WTC11 (cell line): ENCODE results near the gene SMARCA5. TPM values are rescaled to one million over a fixed set of nuclear protein-coding genes. Genes with fewer than 3 reads are reported as not detected.

Experiments used
- ATAC-seq: fragments of 200-7000 bp; cut with Tn5 transposase; 2 replicates; pipeline ENCODE4 v1.10.0; 2021; ENCODE audit warnings: mild to moderate bottlenecking, moderate library complexity
- CTCF ChIA-PET: fragments of 300-600 bp; sonication (Branson Sonifier 250); formaldehyde crosslinking; loops from one replicate; lab custom pipeline; 2021; ENCODE audit warnings: antibody characterized with exemption; lab: Charles Lee
- POLR2A ChIA-PET: fragments of 350-600 bp; sonication (Branson Sonifier 250); formaldehyde crosslinking; loops from one replicate; lab custom pipeline; 2021; ENCODE audit warnings: antibody characterized with exemption; lab: Charles Lee
- DNase-seq: peaks from one replicate; pipeline ENCODE4 v3.0.0; 2021; ENCODE audit warnings: low spot score
- H3K27ac Mint-ChIP-seq: 2 replicates; pipeline ENCODE4 v1.8.0; 2021; ENCODE audit warnings: mixed read lengths
- H3K27me3 Mint-ChIP-seq: 2 replicates; pipeline ENCODE4 v1.8.0; 2021; ENCODE audit warnings: low read depth, mild to moderate bottlenecking, moderate library complexity, mixed read lengths
- H3K36me3 Mint-ChIP-seq: 2 replicates; pipeline ENCODE4 v1.8.0; 2021; ENCODE audit warnings: mixed read lengths
- H3K4me1 Mint-ChIP-seq: 2 replicates; pipeline ENCODE4 v1.8.0; 2022; ENCODE audit warnings: mixed read lengths
- H3K4me3 Mint-ChIP-seq: 2 replicates; pipeline ENCODE4 v1.8.0; 2021; ENCODE audit warnings: mild to moderate bottlenecking, moderate library complexity, mixed read lengths
- H3K9me3 Mint-ChIP-seq: 2 replicates; pipeline ENCODE4 v1.8.0; 2021; ENCODE audit warnings: mixed read lengths
- ATF1 ChIP-seq: sonication (generic); formaldehyde crosslinking; IDR thresholded peaks from 2 replicates; pipeline ENCODE4 v1.8.1; 2023; ENCODE audit warnings: mild to moderate bottlenecking, moderate library complexity, missing genetic modification reagents
- ESRRA ChIP-seq: sonication (generic); formaldehyde crosslinking; IDR thresholded peaks from 2 replicates; pipeline ENCODE4 v1.8.1; 2022; ENCODE audit warnings: mild to moderate bottlenecking, missing genetic modification reagents, borderline replicate concordance
- GABPB1 ChIP-seq: sonication (generic); formaldehyde crosslinking; IDR thresholded peaks from 2 replicates; pipeline ENCODE4 v1.8.1; 2023; ENCODE audit warnings: mild to moderate bottlenecking, missing genetic modification reagents
- PRRX2 ChIP-seq: fragments of 250-450 bp; sonication (Bioruptor Pico); IDR thresholded peaks from 2 replicates; pipeline ENCODE4 v1.8.0; 2021; ENCODE audit warnings: mild to moderate bottlenecking
- TEAD4 ChIP-seq: sonication (generic); formaldehyde crosslinking; IDR thresholded peaks from 2 replicates; pipeline ENCODE4 v1.8.0; 2022; ENCODE audit warnings: mild to moderate bottlenecking, missing genetic modification reagents
- ZBTB21 ChIP-seq: sonication (generic); formaldehyde crosslinking; IDR thresholded peaks from 2 replicates; pipeline ENCODE4 v1.8.1; 2023; ENCODE audit warnings: mild to moderate bottlenecking, missing genetic modification reagents, borderline replicate concordance
- ZNF138 ChIP-seq: sonication (generic); formaldehyde crosslinking; conservative IDR thresholded peaks from 2 replicates; pipeline ENCODE4 v1.8.1; 2022; ENCODE audit warnings: mild to moderate bottlenecking, moderate library complexity, missing genetic modification reagents
- total RNA-seq: library from RNA; stranded (reverse); gene quantifications from 3 replicates; pipeline ENCODE4 v1.2.3, GENCODE V29; 2021
- TF ChIP-seq, protein P1 (sequence below): sonication (generic); formaldehyde crosslinking; IDR thresholded peaks from 2 replicates; pipeline ENCODE4 v1.8.1; 2022; ENCODE audit warnings: low read depth, missing genetic modification reagents, borderline replicate concordance
- TF ChIP-seq, protein P2 (sequence below): sonication (generic); formaldehyde crosslinking; IDR thresholded peaks from 2 replicates; pipeline ENCODE4 v1.8.1; 2022; ENCODE audit warnings: mild to moderate bottlenecking, moderate library complexity, missing genetic modification reagents
- TF ChIP-seq, protein P3 (sequence below): sonication (generic); formaldehyde crosslinking; IDR thresholded peaks from 2 replicates; pipeline ENCODE4 v1.8.0; 2023; ENCODE audit warnings: missing genetic modification reagents, mild to moderate bottlenecking, borderline replicate concordance
- TF ChIP-seq, protein P4 (sequence below): sonication (generic); formaldehyde crosslinking; IDR thresholded peaks from 2 replicates; pipeline ENCODE4 v1.8.0; 2022; ENCODE audit warnings: mild to moderate bottlenecking, missing genetic modification reagents
- TF ChIP-seq, protein P5 (sequence below): fragments of 250-450 bp; sonication (Bioruptor Pico); IDR thresholded peaks from 2 replicates; pipeline ENCODE4 v1.9.0; 2021; ENCODE audit warnings: mild to moderate bottlenecking, borderline replicate concordance
- TF ChIP-seq, protein P6 (sequence below): fragments of 250-450 bp; sonication (Bioruptor Pico); IDR thresholded peaks from 2 replicates; pipeline ENCODE4 v1.9.0; 2021; ENCODE audit warnings: mild to moderate bottlenecking

The SMARCA5 gene
- total RNA-seq, 1 experiment from 2014 or later: 98.8 TPM

DNA sequence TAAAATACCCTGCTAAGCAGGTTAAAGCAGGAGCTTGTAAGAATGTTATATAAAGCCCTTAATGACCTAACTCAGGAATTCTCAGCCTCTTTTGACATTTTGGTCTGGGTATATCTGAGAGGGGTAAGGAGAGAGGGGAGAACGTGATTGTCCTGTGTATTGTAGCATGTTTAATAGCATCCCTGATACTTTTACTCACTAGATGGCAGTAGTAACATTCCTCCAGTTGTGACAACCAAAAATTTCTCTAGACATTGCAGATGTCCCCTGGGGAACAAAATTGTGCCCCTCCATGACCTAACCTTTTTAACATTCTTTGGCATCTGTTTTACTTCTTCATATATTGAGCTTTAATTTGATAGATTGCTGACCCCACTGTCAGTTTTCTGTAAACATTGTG, 17.9 kb downstream of the SMARCA5 start:
- H3K27me3 Mint-ChIP-seq: no peaks in the 10 kb centered on the region
- H3K4me1 Mint-ChIP-seq: no peaks in the 10 kb centered on the region
- H3K27ac Mint-ChIP-seq: no peak overlapping the region
- no peak for DNase-seq
- no peaks in the 10 kb centered on the region for H3K9me3 Mint-ChIP-seq
- TF ChIP-seq, protein P1, sequence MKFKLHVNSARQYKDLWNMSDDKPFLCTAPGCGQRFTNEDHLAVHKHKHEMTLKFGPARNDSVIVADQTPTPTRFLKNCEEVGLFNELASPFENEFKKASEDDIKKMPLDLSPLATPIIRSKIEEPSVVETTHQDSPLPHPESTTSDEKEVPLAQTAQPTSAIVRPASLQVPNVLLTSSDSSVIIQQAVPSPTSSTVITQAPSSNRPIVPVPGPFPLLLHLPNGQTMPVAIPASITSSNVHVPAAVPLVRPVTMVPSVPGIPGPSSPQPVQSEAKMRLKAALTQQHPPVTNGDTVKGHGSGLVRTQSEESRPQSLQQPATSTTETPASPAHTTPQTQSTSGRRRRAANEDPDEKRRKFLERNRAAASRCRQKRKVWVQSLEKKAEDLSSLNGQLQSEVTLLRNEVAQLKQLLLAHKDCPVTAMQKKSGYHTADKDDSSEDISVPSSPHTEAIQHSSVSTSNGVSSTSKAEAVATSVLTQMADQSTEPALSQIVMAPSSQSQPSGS: no peak
- TF ChIP-seq, protein P2, sequence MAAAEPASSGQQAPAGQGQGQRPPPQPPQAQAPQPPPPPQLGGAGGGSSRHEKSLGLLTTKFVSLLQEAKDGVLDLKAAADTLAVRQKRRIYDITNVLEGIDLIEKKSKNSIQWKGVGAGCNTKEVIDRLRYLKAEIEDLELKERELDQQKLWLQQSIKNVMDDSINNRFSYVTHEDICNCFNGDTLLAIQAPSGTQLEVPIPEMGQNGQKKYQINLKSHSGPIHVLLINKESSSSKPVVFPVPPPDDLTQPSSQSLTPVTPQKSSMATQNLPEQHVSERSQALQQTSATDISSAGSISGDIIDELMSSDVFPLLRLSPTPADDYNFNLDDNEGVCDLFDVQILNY (CRISPR knock-in tag): no peak
- peak; percentile 51; the same call in 1 of the 2 replicates for ATAC-seq
- no peak overlapping the region for H3K4me3 Mint-ChIP-seq
- POLR2A ChIA-PET: interaction anchor here (0.8 to 1.0 kb wide), 2 partner anchors 17 to 24 kb away, joined by 3 to 4 read pairs; partner anchors contain the start of gene SMARCA5
- peaks cover 83% of the 10 kb centered on the region for H3K36me3 Mint-ChIP-seq
- CTCF ChIA-PET: interaction anchor here (0.7 to 1.9 kb wide), 3 partner anchors 28 to 276 kb away, joined by 4 to 7 read pairs (median 7); no protein-coding TSS in a partner anchor

DNA sequence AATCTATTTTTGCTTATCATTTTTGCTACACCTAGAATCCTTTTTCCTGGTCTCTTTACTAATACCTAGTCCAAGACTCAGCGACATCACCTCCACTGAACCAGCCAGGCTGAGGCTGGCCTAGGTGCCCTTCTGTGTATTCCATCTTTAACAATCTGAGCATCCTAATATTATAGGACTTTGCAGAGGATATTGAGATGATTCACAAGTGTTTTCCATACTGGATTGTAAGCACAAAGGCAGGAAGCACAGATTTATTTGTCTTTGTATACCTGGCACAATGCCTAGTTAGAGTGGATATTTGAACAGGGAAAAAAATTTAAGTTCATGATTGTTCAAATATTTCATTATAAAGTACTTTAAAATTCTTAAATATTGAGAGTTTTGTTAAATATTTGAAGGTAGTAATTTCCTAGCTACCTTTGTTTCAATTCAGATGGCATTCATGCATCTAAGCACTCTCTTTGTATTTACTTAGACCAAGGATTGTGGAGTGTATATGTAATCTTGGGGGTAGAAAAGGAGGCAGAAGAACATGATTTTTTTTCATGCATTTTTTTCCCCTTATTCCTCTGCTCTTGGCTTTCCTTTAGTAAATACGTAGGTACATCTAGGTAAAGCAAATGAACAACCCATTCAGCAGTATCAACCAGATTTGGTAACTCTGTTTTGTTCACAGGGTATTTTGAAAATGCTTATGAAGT, 18.4 kb downstream of the SMARCA5 start:
- H3K36me3 Mint-ChIP-seq: peaks cover 83% of the 10 kb centered on the region
- no peak for ATAC-seq
- no peaks in the 10 kb centered on the region for H3K4me1 Mint-ChIP-seq
- ChIA-PET POLR2A (interaction anchor here (0.8 kb wide), 1 partner anchor 23 kb away, joined by 3 read pairs; no protein-coding TSS in a partner anchor), CTCF (interaction anchor here (1.9 kb wide), 1 partner anchor 27 kb away, joined by 7 read pairs; no protein-coding TSS in a partner anchor)
- H3K27ac Mint-ChIP-seq: no peak overlapping the region
- TF ChIP-seq, protein P3, sequence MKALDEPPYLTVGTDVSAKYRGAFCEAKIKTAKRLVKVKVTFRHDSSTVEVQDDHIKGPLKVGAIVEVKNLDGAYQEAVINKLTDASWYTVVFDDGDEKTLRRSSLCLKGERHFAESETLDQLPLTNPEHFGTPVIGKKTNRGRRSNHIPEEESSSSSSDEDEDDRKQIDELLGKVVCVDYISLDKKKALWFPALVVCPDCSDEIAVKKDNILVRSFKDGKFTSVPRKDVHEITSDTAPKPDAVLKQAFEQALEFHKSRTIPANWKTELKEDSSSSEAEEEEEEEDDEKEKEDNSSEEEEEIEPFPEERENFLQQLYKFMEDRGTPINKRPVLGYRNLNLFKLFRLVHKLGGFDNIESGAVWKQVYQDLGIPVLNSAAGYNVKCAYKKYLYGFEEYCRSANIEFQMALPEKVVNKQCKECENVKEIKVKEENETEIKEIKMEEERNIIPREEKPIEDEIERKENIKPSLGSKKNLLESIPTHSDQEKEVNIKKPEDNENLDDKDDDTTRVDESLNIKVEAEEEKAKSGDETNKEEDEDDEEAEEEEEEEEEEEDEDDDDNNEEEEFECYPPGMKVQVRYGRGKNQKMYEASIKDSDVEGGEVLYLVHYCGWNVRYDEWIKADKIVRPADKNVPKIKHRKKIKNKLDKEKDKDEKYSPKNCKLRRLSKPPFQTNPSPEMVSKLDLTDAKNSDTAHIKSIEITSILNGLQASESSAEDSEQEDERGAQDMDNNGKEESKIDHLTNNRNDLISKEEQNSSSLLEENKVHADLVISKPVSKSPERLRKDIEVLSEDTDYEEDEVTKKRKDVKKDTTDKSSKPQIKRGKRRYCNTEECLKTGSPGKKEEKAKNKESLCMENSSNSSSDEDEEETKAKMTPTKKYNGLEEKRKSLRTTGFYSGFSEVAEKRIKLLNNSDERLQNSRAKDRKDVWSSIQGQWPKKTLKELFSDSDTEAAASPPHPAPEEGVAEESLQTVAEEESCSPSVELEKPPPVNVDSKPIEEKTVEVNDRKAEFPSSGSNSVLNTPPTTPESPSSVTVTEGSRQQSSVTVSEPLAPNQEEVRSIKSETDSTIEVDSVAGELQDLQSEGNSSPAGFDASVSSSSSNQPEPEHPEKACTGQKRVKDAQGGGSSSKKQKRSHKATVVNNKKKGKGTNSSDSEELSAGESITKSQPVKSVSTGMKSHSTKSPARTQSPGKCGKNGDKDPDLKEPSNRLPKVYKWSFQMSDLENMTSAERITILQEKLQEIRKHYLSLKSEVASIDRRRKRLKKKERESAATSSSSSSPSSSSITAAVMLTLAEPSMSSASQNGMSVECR (CRISPR knock-in tag): no peak
- TF ChIP-seq ZBTB21 (CRISPR knock-in tag) (no peak), GABPB1 (CRISPR knock-in tag) (no peak), ESRRA (CRISPR knock-in tag) (no peak), ATF1 (no peak), ZNF138 (CRISPR knock-in tag) (no peak), PRRX2 (CRISPR knock-in tag) (no peak), TEAD4 (CRISPR knock-in tag) (no peak)
- TF ChIP-seq, protein P4, sequence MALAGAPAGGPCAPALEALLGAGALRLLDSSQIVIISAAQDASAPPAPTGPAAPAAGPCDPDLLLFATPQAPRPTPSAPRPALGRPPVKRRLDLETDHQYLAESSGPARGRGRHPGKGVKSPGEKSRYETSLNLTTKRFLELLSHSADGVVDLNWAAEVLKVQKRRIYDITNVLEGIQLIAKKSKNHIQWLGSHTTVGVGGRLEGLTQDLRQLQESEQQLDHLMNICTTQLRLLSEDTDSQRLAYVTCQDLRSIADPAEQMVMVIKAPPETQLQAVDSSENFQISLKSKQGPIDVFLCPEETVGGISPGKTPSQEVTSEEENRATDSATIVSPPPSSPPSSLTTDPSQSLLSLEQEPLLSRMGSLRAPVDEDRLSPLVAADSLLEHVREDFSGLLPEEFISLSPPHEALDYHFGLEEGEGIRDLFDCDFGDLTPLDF: no peak
- TF ChIP-seq, protein P5, sequence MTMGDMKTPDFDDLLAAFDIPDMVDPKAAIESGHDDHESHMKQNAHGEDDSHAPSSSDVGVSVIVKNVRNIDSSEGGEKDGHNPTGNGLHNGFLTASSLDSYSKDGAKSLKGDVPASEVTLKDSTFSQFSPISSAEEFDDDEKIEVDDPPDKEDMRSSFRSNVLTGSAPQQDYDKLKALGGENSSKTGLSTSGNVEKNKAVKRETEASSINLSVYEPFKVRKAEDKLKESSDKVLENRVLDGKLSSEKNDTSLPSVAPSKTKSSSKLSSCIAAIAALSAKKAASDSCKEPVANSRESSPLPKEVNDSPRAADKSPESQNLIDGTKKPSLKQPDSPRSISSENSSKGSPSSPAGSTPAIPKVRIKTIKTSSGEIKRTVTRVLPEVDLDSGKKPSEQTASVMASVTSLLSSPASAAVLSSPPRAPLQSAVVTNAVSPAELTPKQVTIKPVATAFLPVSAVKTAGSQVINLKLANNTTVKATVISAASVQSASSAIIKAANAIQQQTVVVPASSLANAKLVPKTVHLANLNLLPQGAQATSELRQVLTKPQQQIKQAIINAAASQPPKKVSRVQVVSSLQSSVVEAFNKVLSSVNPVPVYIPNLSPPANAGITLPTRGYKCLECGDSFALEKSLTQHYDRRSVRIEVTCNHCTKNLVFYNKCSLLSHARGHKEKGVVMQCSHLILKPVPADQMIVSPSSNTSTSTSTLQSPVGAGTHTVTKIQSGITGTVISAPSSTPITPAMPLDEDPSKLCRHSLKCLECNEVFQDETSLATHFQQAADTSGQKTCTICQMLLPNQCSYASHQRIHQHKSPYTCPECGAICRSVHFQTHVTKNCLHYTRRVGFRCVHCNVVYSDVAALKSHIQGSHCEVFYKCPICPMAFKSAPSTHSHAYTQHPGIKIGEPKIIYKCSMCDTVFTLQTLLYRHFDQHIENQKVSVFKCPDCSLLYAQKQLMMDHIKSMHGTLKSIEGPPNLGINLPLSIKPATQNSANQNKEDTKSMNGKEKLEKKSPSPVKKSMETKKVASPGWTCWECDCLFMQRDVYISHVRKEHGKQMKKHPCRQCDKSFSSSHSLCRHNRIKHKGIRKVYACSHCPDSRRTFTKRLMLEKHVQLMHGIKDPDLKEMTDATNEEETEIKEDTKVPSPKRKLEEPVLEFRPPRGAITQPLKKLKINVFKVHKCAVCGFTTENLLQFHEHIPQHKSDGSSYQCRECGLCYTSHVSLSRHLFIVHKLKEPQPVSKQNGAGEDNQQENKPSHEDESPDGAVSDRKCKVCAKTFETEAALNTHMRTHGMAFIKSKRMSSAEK (CRISPR knock-in tag): no peak
- TF ChIP-seq, protein P6, sequence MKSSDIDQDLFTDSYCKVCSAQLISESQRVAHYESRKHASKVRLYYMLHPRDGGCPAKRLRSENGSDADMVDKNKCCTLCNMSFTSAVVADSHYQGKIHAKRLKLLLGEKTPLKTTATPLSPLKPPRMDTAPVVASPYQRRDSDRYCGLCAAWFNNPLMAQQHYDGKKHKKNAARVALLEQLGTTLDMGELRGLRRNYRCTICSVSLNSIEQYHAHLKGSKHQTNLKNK: no peak
- no peak overlapping the region for H3K4me3 Mint-ChIP-seq
- DNase-seq: no peak
- H3K27me3 Mint-ChIP-seq: no peaks in the 10 kb centered on the region
- H3K9me3 Mint-ChIP-seq: no peaks in the 10 kb centered on the region
